ENCODE data around the gene HRAS. TPM values are rescaled to one million over a fixed set of nuclear protein-coding genes. Genes with fewer than 3 reads are reported as not detected.

HRAS gene
- total and polyA plus RNA-seq, 2 donors (not counting 1 experiment from before 2014, with no cell fraction given): 63.5 to 86.0 TPM

- Histone ChIP-seq H2AFZ (ENCODE audit: insufficient read depth, low read depth, low read length, poor library complexity, severe bottlenecking) (no peak overlapping the region), H3K36me3 (replicated peaks in 1 of 2; ENCODE audit: control extremely low read depth in 1 of 2, control insufficient read depth in 1 of 2, extremely low read depth in 1 of 2, insufficient read depth in 2 of 2, low read length in 1 of 2) (no peaks in the 10 kb centered on the region), H3K27me3 (replicated peaks in 1 of 4; ENCODE audit: control extremely low read depth in 1 of 4, control insufficient read depth in 3 of 4, insufficient read depth in 4 of 4, low read length in 3 of 4) (no peaks in the 10 kb centered on the region), H4K20me1 (ENCODE audit: control insufficient read depth, insufficient read depth, low read length, poor library complexity, severe bottlenecking) (no peaks in the 10 kb centered on the region), H3K9me3 (ENCODE audit: control extremely low read depth in 1 of 3, control insufficient read depth in 2 of 3, insufficient read depth in 1 of 3, low read length in 2 of 3) (peaks cover 0 to 22% (median 0%) of the 10 kb centered on the region in 3 donors), H3K27ac (ENCODE audit: low read length in 2 of 2) (no peak overlapping the region), H3K79me2 (ENCODE audit: control insufficient read depth, insufficient read depth, low read length) (no peaks in the 10 kb centered on the region), H3K9ac (ENCODE audit: low read length) (no peak overlapping the region), H3K4me3 (ENCODE audit: control extremely low read depth in 1 of 5, extremely low read depth in 1 of 5, insufficient read depth in 1 of 5, low read depth in 2 of 5, low read length in 4 of 5) (no peak overlapping the region), H3K4me1 (ENCODE audit: control insufficient read depth in 2 of 2, insufficient read depth in 2 of 2, low read length in 2 of 2) (peaks cover 3 to 4% of the 10 kb centered on the region in 2 donors), H3K4me2 (replicated peaks; ENCODE audit: low read depth, low read length, poor library complexity, severe bottlenecking) (no peak overlapping the region)
- ATAC-seq (ENCODE audit: low read depth): no peak
- POLR2A ChIA-PET: no interaction called here
- Mint-ChIP-seq H3K27me3 (no peaks in the 10 kb centered on the region), H3K4me3 (no peak overlapping the region), H3K27ac (no peak overlapping the region), H3K9me3 (ENCODE audit: insufficient read depth) (peaks cover 3% of the 10 kb centered on the region), H3K4me1 (peaks cover 9% of the 10 kb centered on the region)
- WGBS (ENCODE audit: insufficient coverage): 97% methylated on average over 6 of the region's 10 CpGs
- TF ChIP-seq EZH2 (IDR thresholded peaks at IDR 0.05; ENCODE audit: borderline replicate concordance, insufficient read depth, low read depth, low read length, poor library complexity, severe bottlenecking) (no peak), CTCF (IDR thresholded peaks at IDR 0.05) (no peak)
- DNase-seq: no peak
- CTCF ChIA-PET: interaction anchor here (1.1 kb wide), 1 partner anchor 16 kb away, joined by 3 read pairs; no protein-coding TSS in a partner anchor
- intact Hi-C loops (cut with micrococcal nuclease): no loop called here
Observed at GRCh38 chr11:521177-521688, 14.1 kb downstream of the HRAS start.

DNA sequence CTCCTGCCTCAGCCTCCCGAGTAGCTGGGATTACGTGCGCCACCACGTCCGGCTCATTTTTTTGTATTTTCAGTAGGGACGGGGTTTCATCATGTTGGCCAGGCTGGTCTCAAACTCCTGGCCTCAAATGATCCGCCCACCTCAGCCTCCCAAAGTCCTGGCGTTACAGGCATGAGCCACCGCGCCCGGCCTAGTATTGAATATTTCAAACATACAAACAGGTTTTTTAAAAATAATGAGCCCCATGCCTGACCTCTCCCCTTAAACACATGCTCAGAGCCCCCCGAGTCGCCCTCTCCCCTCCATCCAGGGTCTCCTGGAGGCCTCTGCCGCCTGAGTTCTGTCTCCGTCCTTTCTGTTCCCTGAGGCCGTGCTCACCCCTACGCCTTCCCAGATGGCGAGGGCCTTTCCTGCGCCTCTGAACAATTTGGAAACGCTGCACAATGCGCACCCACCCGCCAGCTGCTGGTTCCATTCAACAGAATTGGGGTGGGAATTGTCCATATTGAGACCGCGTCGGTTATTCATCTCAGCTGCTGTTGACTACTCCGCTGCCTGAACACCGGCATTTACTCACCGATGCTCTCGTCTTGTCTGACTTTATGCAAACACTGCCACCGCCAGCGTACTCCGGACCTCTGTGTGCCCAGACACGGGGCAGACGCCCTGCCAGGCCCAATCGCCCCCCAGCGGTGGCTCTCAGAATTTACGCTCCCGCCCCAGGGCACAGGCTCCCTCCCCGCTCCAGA lies 14.8 kb downstream of the HRAS start:
- H2AFZ ChIP-seq (ENCODE audit: insufficient read depth, low read depth, low read length, poor library complexity, severe bottlenecking): no peak overlapping the region
- H3K4me1 ChIP-seq (ENCODE audit: control insufficient read depth in 2 of 2, insufficient read depth in 2 of 2, low read length in 2 of 2): peaks cover 3 to 4% of the 10 kb centered on the region in 2 donors
- ChIA-PET CTCF (no interaction called here), POLR2A (no interaction called here)
- no peaks in the 10 kb centered on the region for H3K79me2 ChIP-seq (ENCODE audit: control insufficient read depth, insufficient read depth, low read length)
- no peak overlapping the region for H3K4me3 ChIP-seq (ENCODE audit: control extremely low read depth in 1 of 5, extremely low read depth in 1 of 5, insufficient read depth in 1 of 5, low read depth in 2 of 5, low read length in 4 of 5)
- Mint-ChIP-seq H3K9me3 (ENCODE audit: insufficient read depth) (peaks cover 3% of the 10 kb centered on the region), H3K27ac (no peak overlapping the region), H3K27me3 (no peaks in the 10 kb centered on the region), H3K4me1 (peaks cover 9% of the 10 kb centered on the region), H3K4me3 (no peak overlapping the region)
- H3K27ac ChIP-seq (ENCODE audit: low read length in 2 of 2): no peak overlapping the region
- intact Hi-C loops (cut with micrococcal nuclease): no loop called here
- no peaks in the 10 kb centered on the region for H4K20me1 ChIP-seq (ENCODE audit: control insufficient read depth, insufficient read depth, low read length, poor library complexity, severe bottlenecking)
- H3K4me2 ChIP-seq (replicated peaks; ENCODE audit: low read depth, low read length, poor library complexity, severe bottlenecking): no peak overlapping the region
- no peaks in the 10 kb centered on the region for H3K36me3 ChIP-seq (replicated peaks in 1 of 2; ENCODE audit: control extremely low read depth in 1 of 2, control insufficient read depth in 1 of 2, extremely low read depth in 1 of 2, insufficient read depth in 2 of 2, low read length in 1 of 2)
- WGBS (ENCODE audit: insufficient coverage): 98% methylated on average over 33 of the region's 39 CpGs
- no peaks in the 10 kb centered on the region for H3K27me3 ChIP-seq (replicated peaks in 1 of 4; ENCODE audit: control extremely low read depth in 1 of 4, control insufficient read depth in 3 of 4, insufficient read depth in 4 of 4, low read length in 3 of 4)
- no peak overlapping the region for H3K9ac ChIP-seq (ENCODE audit: low read length)
- TF ChIP-seq CTCF (IDR thresholded peaks at IDR 0.05) (no peak), EZH2 (IDR thresholded peaks at IDR 0.05; ENCODE audit: borderline replicate concordance, insufficient read depth, low read depth, low read length, poor library complexity, severe bottlenecking) (no peak)
- DNase-seq (no peak), ATAC-seq (ENCODE audit: low read depth) (no peak)
- H3K9me3 ChIP-seq (ENCODE audit: control extremely low read depth in 1 of 3, control insufficient read depth in 2 of 3, insufficient read depth in 1 of 3, low read length in 2 of 3): peaks cover 0 to 22% (median 0%) of the 10 kb centered on the region in 3 donors

Measured in B cell (primary cell).